Measurements from ENCODE around the gene CD207. TPM values are rescaled to one million over a fixed set of nuclear protein-coding genes. Genes with fewer than 3 reads are reported as not detected.

Gene CD207
- total and polyA plus RNA-seq, 2 of the 8 experiments (the other 6 are each of a cell fraction or from before 2014, with no cell fraction given) = not detected

DNA sequence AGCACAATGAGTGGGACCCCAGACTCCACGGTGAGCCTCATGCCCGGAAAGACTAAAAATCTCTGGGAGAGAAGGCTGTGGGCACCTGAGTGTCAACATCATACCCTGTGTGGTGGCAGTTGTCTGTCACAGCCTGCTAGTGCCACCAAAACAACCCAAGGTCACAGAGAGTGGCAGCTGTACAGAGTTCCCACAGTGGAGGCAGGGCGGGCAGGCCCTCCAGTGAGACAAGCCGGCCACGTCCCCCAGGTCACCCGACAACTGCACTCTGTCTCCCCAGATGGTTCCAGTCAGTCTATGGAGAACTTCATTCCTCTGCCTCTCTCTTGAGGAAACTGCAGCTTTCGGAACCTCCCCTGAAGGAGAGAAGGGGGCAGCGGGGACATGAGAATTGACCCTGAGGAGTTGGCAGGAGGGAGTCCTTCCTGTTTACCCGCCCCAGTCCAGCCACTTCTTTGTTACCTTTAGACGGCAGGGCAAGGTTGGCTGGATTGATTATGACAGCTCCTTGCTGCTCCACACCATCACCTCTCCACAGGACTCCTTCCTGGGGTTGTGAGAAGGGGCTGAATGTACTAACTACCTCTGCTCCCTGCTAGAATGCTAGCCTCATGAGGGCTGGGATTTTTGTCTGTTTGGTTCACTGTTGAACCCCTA lies 33.9 kb downstream of the CD207 start (continued):
- TF ChIP-seq NANOG (IDR thresholded peaks at IDR 0.05; ENCODE audit: insufficient read depth, low read depth, low read length, poor library complexity, severe bottlenecking) = no peak
- TF ChIP-seq BRCA1 (IDR thresholded peaks at IDR 0.05; ENCODE audit: low read depth, low read length) = no peak
- no peak for TF ChIP-seq SP4 (IDR thresholded peaks at IDR 0.05; ENCODE audit: low read length)
- no peak for TF ChIP-seq CREB1 (IDR thresholded peaks at IDR 0.05)
- TF ChIP-seq SP1 (IDR thresholded peaks at IDR 0.05; ENCODE audit: low read depth, low read length) = no peak
- no peak for TF ChIP-seq KDM5A (IDR thresholded peaks at IDR 0.05; ENCODE audit: low read length)

Data from H1 (cell line).